Progenitor cell of endocrine pancreas (in vitro differentiated cells): Measurements from ENCODE around the gene GRAMD1B. TPM values are rescaled to one million over a fixed set of nuclear protein-coding genes. Genes with fewer than 3 reads are reported as not detected.

ENCODE experiments used
- DNase-seq: peaks from one replicate; pipeline ENCODE4 v3.0.0; 2021; ENCODE audit warnings: low spot score; ENCODE audit not compliant: unreplicated experiment
- H3K27ac Mint-ChIP-seq: 2 replicates; pipeline ENCODE4 v1.8.0; 2021; ENCODE audit warnings: mild to moderate bottlenecking, moderate library complexity, mixed read lengths
- H3K27me3 Mint-ChIP-seq: 2 replicates; pipeline ENCODE4 v1.8.0; 2021; ENCODE audit warnings: mixed read lengths
- H3K36me3 Mint-ChIP-seq: 2 replicates; pipeline ENCODE4 v1.8.0; 2022; ENCODE audit warnings: mixed read lengths; ENCODE audit not compliant: insufficient read depth
- H3K4me1 Mint-ChIP-seq: 2 replicates; pipeline ENCODE4 v1.8.0; 2021; ENCODE audit warnings: low read depth, mixed read lengths
- H3K4me3 Mint-ChIP-seq: 2 replicates; pipeline ENCODE4 v1.8.0; 2021; ENCODE audit warnings: low read depth, mild to moderate bottlenecking, moderate library complexity, mixed read lengths
- H3K9me3 Mint-ChIP-seq: 2 replicates; pipeline ENCODE4 v1.8.0; 2021; ENCODE audit warnings: low read depth, mixed read lengths
- total RNA-seq: library from RNA; stranded (reverse); gene quantifications from 2 replicates; pipeline ENCODE4 v1.2.1, GENCODE V29; 2021
- TF ChIP-seq, protein P1 (sequence below): fragments of 200-600 bp; sonication (generic); IDR thresholded peaks from one replicate; pipeline ENCODE4 v1.5.0; 2021; ENCODE audit warnings: antibody characterized with exemption, mild to moderate bottlenecking; ENCODE audit not compliant: unreplicated experiment

Gene GRAMD1B
- total RNA-seq, 1 donor from 2014 or later, result 4.5 TPM

DNA sequence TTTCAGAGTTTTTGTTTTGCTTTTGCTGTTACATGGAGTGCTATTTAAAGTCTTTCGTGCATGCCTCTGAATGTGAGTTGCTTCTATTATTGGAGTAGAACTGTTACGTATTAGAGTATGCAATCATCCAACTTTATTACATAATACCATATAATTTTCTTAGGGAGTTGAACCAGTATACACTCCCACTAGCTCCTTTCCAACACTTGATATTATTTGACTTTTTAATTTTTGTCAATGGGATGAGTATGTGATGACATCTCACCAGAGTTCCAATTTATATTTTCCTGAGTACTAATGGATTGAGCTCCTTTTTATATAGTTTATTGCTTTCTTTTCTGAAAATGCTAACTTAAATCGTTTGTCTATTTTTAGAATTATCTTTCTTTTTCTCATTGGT is 90.9 kb downstream of the GRAMD1B start:
- Mint-ChIP-seq H3K4me3 (no peak overlapping the region), H3K27me3 (peaks cover 20% of the 10 kb centered on the region), H3K27ac (no peak overlapping the region), H3K9me3 (peaks cover 4% of the 10 kb centered on the region), H3K36me3 (no peaks in the 10 kb centered on the region), H3K4me1 (peaks cover 8% of the 10 kb centered on the region)
- DNase-seq, result no peak
- TF ChIP-seq, protein P1, sequence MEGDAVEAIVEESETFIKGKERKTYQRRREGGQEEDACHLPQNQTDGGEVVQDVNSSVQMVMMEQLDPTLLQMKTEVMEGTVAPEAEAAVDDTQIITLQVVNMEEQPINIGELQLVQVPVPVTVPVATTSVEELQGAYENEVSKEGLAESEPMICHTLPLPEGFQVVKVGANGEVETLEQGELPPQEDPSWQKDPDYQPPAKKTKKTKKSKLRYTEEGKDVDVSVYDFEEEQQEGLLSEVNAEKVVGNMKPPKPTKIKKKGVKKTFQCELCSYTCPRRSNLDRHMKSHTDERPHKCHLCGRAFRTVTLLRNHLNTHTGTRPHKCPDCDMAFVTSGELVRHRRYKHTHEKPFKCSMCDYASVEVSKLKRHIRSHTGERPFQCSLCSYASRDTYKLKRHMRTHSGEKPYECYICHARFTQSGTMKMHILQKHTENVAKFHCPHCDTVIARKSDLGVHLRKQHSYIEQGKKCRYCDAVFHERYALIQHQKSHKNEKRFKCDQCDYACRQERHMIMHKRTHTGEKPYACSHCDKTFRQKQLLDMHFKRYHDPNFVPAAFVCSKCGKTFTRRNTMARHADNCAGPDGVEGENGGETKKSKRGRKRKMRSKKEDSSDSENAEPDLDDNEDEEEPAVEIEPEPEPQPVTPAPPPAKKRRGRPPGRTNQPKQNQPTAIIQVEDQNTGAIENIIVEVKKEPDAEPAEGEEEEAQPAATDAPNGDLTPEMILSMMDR, result no peak

DNA sequence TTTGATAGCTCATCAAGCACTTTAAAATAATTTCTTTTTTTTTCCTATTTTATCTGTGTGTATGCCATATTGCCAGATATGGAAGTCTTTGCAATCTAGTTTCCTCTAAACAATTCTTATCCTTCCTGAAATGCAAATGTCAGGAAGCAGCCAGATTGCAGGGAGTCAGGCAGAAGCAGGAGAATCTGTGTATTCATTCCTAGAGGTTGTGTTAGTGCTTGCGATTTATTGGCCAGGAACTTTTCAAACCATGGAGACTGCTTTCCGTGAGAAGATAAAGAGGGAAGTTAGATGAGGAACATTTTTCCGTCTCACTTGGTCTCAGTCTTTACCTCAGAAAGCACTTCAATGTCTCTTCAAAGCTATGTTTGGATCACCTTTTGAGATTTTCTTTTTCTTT is 91.9 kb downstream of the GRAMD1B start:
- DNase-seq, result no peak
- Mint-ChIP-seq H3K27me3 (peaks cover 23% of the 10 kb centered on the region), H3K4me3 (no peak overlapping the region), H3K27ac (no peak overlapping the region), H3K4me1 (peaks cover 8% of the 10 kb centered on the region), H3K9me3 (peaks cover 4% of the 10 kb centered on the region), H3K36me3 (no peaks in the 10 kb centered on the region)
- TF ChIP-seq, protein P1, result no peak

GRCh38 chr11:123523539-123523938 is 93.5 kb downstream of the GRAMD1B start:
- Mint-ChIP-seq H3K4me1 (peaks cover 8% of the 10 kb centered on the region), H3K4me3 (no peak overlapping the region), H3K9me3 (peaks cover 4% of the 10 kb centered on the region), H3K36me3 (no peaks in the 10 kb centered on the region), H3K27me3 (peaks cover 21% of the 10 kb centered on the region), H3K27ac (no peak overlapping the region)
- TF ChIP-seq, protein P1, result no peak
- DNase-seq, result no peak

DNA sequence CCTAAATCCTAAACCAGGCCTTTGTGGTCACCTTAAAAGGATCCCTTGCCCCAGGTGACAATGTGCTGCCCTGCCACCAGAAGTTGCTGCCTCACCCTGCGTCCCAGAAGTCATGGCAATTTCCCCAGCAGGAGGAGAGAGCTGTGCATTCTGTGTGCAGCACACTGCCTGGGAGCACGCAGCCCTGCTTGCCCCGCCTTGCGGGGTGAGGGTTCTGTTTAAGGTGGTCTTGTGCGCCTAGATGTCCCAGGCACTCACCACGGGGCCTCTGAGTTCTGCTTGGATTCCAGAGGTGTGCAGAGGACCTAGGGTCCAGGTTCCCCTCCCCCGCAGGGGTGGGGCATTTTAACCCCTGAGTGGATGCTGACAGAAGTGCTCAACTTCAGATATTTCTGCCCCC is 95.0 kb downstream of the GRAMD1B start:
- TF ChIP-seq, protein P1, result no peak
- Mint-ChIP-seq H3K4me1 (peaks cover 8% of the 10 kb centered on the region), H3K9me3 (peaks cover 4% of the 10 kb centered on the region), H3K36me3 (no peaks in the 10 kb centered on the region), H3K27ac (no peak overlapping the region), H3K27me3 (peaks cover 26% of the 10 kb centered on the region), H3K4me3 (no peak overlapping the region)
- no peak for DNase-seq

- H3K9me3 Mint-ChIP-seq, result peaks cover 4% of the 10 kb centered on the region
- H3K4me3 Mint-ChIP-seq, result no peak overlapping the region
- H3K27ac Mint-ChIP-seq, result no peak overlapping the region
- TF ChIP-seq, protein P1, result no peak
- H3K27me3 Mint-ChIP-seq, result peaks cover 26% of the 10 kb centered on the region
- H3K4me1 Mint-ChIP-seq, result peaks cover 8% of the 10 kb centered on the region
- DNase-seq, result no peak
- no peaks in the 10 kb centered on the region for H3K36me3 Mint-ChIP-seq
Measured at GRCh38 chr11:123525511-123525918, 95.4 kb downstream of the GRAMD1B start.
